IPS DF 6.9 (cell line): ENCODE data around the gene VTCN1.

Source experiments
- DNase-seq: peaks from one replicate; pipeline ENCODE4 v3.0.0-alpha.2; 2013; ENCODE audit warnings: low read depth, low spot score
- H3K27ac ChIP-seq: one replicate; pipeline ENCODE4 v1.5.1; 2013; ENCODE audit warnings: low read length, control low read depth
- H3K27me3 ChIP-seq: 2 replicates; pipeline ENCODE4 v1.6.1; 2013; ENCODE audit warnings: mild to moderate bottlenecking, low read length; ENCODE audit not compliant: control insufficient read depth, insufficient read depth
- H3K36me3 ChIP-seq: 2 replicates; pipeline ENCODE4 v1.6.1; 2013; ENCODE audit warnings: low read length; ENCODE audit not compliant: control insufficient read depth, insufficient read depth
- H3K4me1 ChIP-seq: 2 replicates; pipeline ENCODE4 v1.6.1; 2013; ENCODE audit warnings: low read length; ENCODE audit not compliant: control insufficient read depth, insufficient read depth
- H3K4me3 ChIP-seq: 2 replicates; pipeline ENCODE4 v1.5.1; 2013; ENCODE audit warnings: mild to moderate bottlenecking, low read length
- H3K9me3 ChIP-seq: 2 replicates; pipeline ENCODE4 v1.6.1; 2013; ENCODE audit warnings: low read length, inconsistent platforms; ENCODE audit not compliant: control insufficient read depth, insufficient read depth
- WGBS: extraction: QIAGEN DNeasy Blood & Tissue Kit; methylation state at CpG from one replicate; pipeline ENCODE4 v1.1.7; 2013; ENCODE audit warnings: mixed read lengths, missing lambda C conversion rate; ENCODE audit not compliant: insufficient read length, insufficient coverage; 5-methylcytosine and 5-hydroxymethylcytosine counted together

VTCN1 gene

GRCh38 chr1:117181630-117182041 is 29.1 kb downstream of the VTCN1 start:
- Histone ChIP-seq H3K4me1 (no peaks in the 10 kb centered on the region), H3K36me3 (no peaks in the 10 kb centered on the region), H3K9me3 (no peaks in the 10 kb centered on the region), H3K4me3 (no peak overlapping the region), H3K27me3 (no peaks in the 10 kb centered on the region), H3K27ac (no peak overlapping the region)
- WGBS = no CpG with 5 or more reads among the region's 5 CpGs
- DNase-seq = no peak

- no peak overlapping the region for H3K4me3 ChIP-seq
- no peak for DNase-seq
- no peaks in the 10 kb centered on the region for H3K9me3 ChIP-seq
- H3K27ac ChIP-seq = no peak overlapping the region
- no peaks in the 10 kb centered on the region for H3K36me3 ChIP-seq
- WGBS = no CpG with 5 or more reads among the region's 5 CpGs
- no peaks in the 10 kb centered on the region for H3K27me3 ChIP-seq
- no peaks in the 10 kb centered on the region for H3K4me1 ChIP-seq
Measured at GRCh38 chr1:117180147-117180967, 30.4 kb downstream of the VTCN1 start.

- no peaks in the 10 kb centered on the region for H3K36me3 ChIP-seq
- no peaks in the 10 kb centered on the region for H3K4me1 ChIP-seq
- DNase-seq = no peak
- H3K27ac ChIP-seq = no peak overlapping the region
- H3K4me3 ChIP-seq = no peak overlapping the region
- H3K27me3 ChIP-seq = no peaks in the 10 kb centered on the region
- H3K9me3 ChIP-seq = no peaks in the 10 kb centered on the region
- WGBS = no CpG with 5 or more reads among the region's 5 CpGs
Measured at GRCh38 chr1:117179471-117179870, 31.3 kb downstream of the VTCN1 start.

- Histone ChIP-seq H3K4me3 (no peak overlapping the region), H3K4me1 (no peaks in the 10 kb centered on the region), H3K27ac (no peak overlapping the region), H3K27me3 (no peaks in the 10 kb centered on the region), H3K36me3 (no peaks in the 10 kb centered on the region), H3K9me3 (no peaks in the 10 kb centered on the region)
- WGBS = no CpG with 5 or more reads among the region's 5 CpGs
- no peak for DNase-seq
Measured at GRCh38 chr1:117178756-117179155, 32.0 kb downstream of the VTCN1 start.

GRCh38 chr1:117177376-117177775 is 33.4 kb downstream of the VTCN1 start:
- H3K27me3 ChIP-seq = no peaks in the 10 kb centered on the region

GRCh38 chr1:117176579-117176978 is 34.1 kb downstream of the VTCN1 start:
- Histone ChIP-seq H3K4me1 (no peaks in the 10 kb centered on the region), H3K36me3 (no peaks in the 10 kb centered on the region), H3K4me3 (no peak overlapping the region), H3K27ac (no peak overlapping the region), H3K27me3 (no peaks in the 10 kb centered on the region), H3K9me3 (no peaks in the 10 kb centered on the region)
- no peak for DNase-seq
- WGBS = no CpG with 5 or more reads among the region's 6 CpGs

More at GRCh38 chr1:117177376-117177775, 33.4 kb downstream of the VTCN1 start:
- Histone ChIP-seq H3K36me3 (no peaks in the 10 kb centered on the region), H3K27ac (no peak overlapping the region), H3K4me3 (no peak overlapping the region), H3K9me3 (no peaks in the 10 kb centered on the region), H3K4me1 (no peaks in the 10 kb centered on the region)
- no CpG with 5 or more reads among the region's 1 CpG for WGBS
- DNase-seq = no peak

GRCh38 chr1:117174851-117175250 is 35.9 kb downstream of the VTCN1 start:
- no peaks in the 10 kb centered on the region for H3K4me1 ChIP-seq
- H3K4me3 ChIP-seq = no peak overlapping the region
- no peaks in the 10 kb centered on the region for H3K36me3 ChIP-seq
- H3K9me3 ChIP-seq = no peaks in the 10 kb centered on the region
- H3K27ac ChIP-seq = no peak overlapping the region
- no CpG with 5 or more reads among the region's 4 CpGs for WGBS
- no peaks in the 10 kb centered on the region for H3K27me3 ChIP-seq
- DNase-seq = peak; percentile 13

- Histone ChIP-seq H3K9me3 (no peaks in the 10 kb centered on the region), H3K27me3 (no peaks in the 10 kb centered on the region), H3K27ac (no peak overlapping the region), H3K4me3 (no peak overlapping the region), H3K4me1 (no peaks in the 10 kb centered on the region), H3K36me3 (no peaks in the 10 kb centered on the region)
- no peak for DNase-seq
- no CpG with 5 or more reads among the region's 6 CpGs for WGBS
Measured at GRCh38 chr1:117173691-117174090, 37.0 kb downstream of the VTCN1 start.

- Histone ChIP-seq H3K9me3 (no peaks in the 10 kb centered on the region), H3K36me3 (no peaks in the 10 kb centered on the region), H3K4me3 (no peak overlapping the region), H3K27me3 (no peaks in the 10 kb centered on the region), H3K4me1 (no peaks in the 10 kb centered on the region), H3K27ac (no peak overlapping the region)
- DNase-seq = no peak
- WGBS = no CpG with 5 or more reads among the region's 10 CpGs
Measured at GRCh38 chr1:117173006-117173405, 37.7 kb downstream of the VTCN1 start.

GRCh38 chr1:117171900-117172511 is 38.7 kb downstream of the VTCN1 start:
- no peaks in the 10 kb centered on the region for H3K9me3 ChIP-seq
- H3K4me3 ChIP-seq = no peak overlapping the region
- H3K4me1 ChIP-seq = no peaks in the 10 kb centered on the region
- no peaks in the 10 kb centered on the region for H3K36me3 ChIP-seq
- DNase-seq = no peak
- H3K27ac ChIP-seq = no peak overlapping the region
- no CpG with 5 or more reads among the region's 18 CpGs for WGBS
- H3K27me3 ChIP-seq = no peaks in the 10 kb centered on the region
